HepG2 (cell line): ENCODE data around the gene TSNAXIP1. TPM values are rescaled to one million over a fixed set of nuclear protein-coding genes. Genes with fewer than 3 reads are reported as not detected.

Experiments
- BCLAF1 ChIP-seq: fragments of 450-650 bp; IDR thresholded peaks from 2 replicates; pipeline ENCODE4 v1.6.1; 2017; ENCODE audit warnings: mild to moderate bottlenecking
- CREBL2 ChIP-seq: sonication (generic); formaldehyde crosslinking; IDR thresholded peaks from 2 replicates; pipeline ENCODE4 v1.8.1; 2023; ENCODE audit warnings: missing genetic modification reagents, mild to moderate bottlenecking, borderline replicate concordance
- CREM ChIP-seq, 2 experiments: sonication (generic) in 1 of 2; formaldehyde crosslinking in 1 of 2; IDR thresholded peaks; 2 replicates each; pipeline versions ENCODE4 v1.4.0 to v1.6.1; 2016 to 2020; ENCODE audit warnings: antibody characterized with exemption in 1 of 2, mild to moderate bottlenecking in 1 of 2, missing genetic modification reagents in 1 of 2
- FOXC1 ChIP-seq: sonication (generic); formaldehyde crosslinking; IDR thresholded peaks from 2 replicates; pipeline ENCODE4 v1.8.0; 2022; ENCODE audit warnings: mild to moderate bottlenecking, missing genetic modification reagents, borderline replicate concordance
- HES4 ChIP-seq: sonication (generic); formaldehyde crosslinking; IDR thresholded peaks from 2 replicates; pipeline ENCODE4 v1.9.0; 2021; ENCODE audit warnings: mild to moderate bottlenecking, missing genetic modification reagents, borderline replicate concordance
- HNF1B ChIP-seq: sonication (generic); formaldehyde crosslinking; IDR thresholded peaks from 2 replicates; pipeline ENCODE4 v1.5.1; 2020; ENCODE audit warnings: mild to moderate bottlenecking, moderate library complexity, missing genetic modification reagents
- MAFG ChIP-seq: sonication (generic); formaldehyde crosslinking; IDR thresholded peaks from 2 replicates; pipeline ENCODE4 v1.5.1; 2020; ENCODE audit warnings: mild to moderate bottlenecking, missing genetic modification reagents
- NFATC3 ChIP-seq: sonication (generic); formaldehyde crosslinking; IDR thresholded peaks from 2 replicates; pipeline ENCODE4 v1.5.1; 2020; ENCODE audit warnings: mild to moderate bottlenecking, missing genetic modification reagents
- NFKBIZ ChIP-seq: IDR thresholded peaks from 2 replicates; pipeline ENCODE4 v1.6.1; 2018; ENCODE audit warnings: missing genetic modification reagents, missing compliant biosample characterization
- POGZ ChIP-seq: sonication (generic); formaldehyde crosslinking; IDR thresholded peaks from 2 replicates; pipeline ENCODE4 v1.4.0; 2020; ENCODE audit warnings: mild to moderate bottlenecking, missing genetic modification reagents
- SMARCE1 ChIP-seq: fragments of 450-650 bp; IDR thresholded peaks from 2 replicates; pipeline ENCODE4 v1.6.1; 2017; ENCODE audit warnings: borderline replicate concordance
- SMC3 ChIP-seq: IDR thresholded peaks from 2 replicates; pipeline ENCODE4 v1.6.1; 2011; ENCODE audit warnings: low read length, improper control_type of control experiment
- SOX5 ChIP-seq: IDR thresholded peaks from 2 replicates; pipeline ENCODE4 v1.6.1; 2016; ENCODE audit warnings: borderline replicate concordance
- SYNCRIP ChIP-seq: fragments of 200-400 bp; formaldehyde crosslinking; IDR thresholded peaks from 2 replicates; pipeline ENCODE4 v1.6.1; 2018; ENCODE audit warnings: mild to moderate bottlenecking, low read depth, low read length; ENCODE audit not compliant: insufficient read depth
- TARDBP ChIP-seq: sonication (generic); formaldehyde crosslinking; IDR thresholded peaks from 2 replicates; pipeline ENCODE4 v1.8.0; 2022; ENCODE audit warnings: mild to moderate bottlenecking, missing genetic modification reagents
- TP53 ChIP-seq: sonication (generic); formaldehyde crosslinking; conservative IDR thresholded peaks from 2 replicates; pipeline ENCODE4 v1.4.0; 2020; ENCODE audit warnings: missing genetic modification reagents
- ZBTB21 ChIP-seq: sonication (generic); formaldehyde crosslinking; IDR thresholded peaks from 2 replicates; pipeline ENCODE4 v1.4.0; 2020; ENCODE audit warnings: missing genetic modification reagents
- ZBTB3 ChIP-seq: sonication (generic); formaldehyde crosslinking; IDR thresholded peaks from 2 replicates; pipeline ENCODE4 v1.4.0; 2020; ENCODE audit warnings: low read depth, mild to moderate bottlenecking, moderate library complexity, missing genetic modification reagents, borderline replicate concordance
- ZBTB42 ChIP-seq: sonication (generic); formaldehyde crosslinking; IDR thresholded peaks from 2 replicates; pipeline ENCODE4 v1.5.0; 2020; ENCODE audit warnings: mild to moderate bottlenecking, missing genetic modification reagents
- ZBTB7B ChIP-seq: sonication (generic); formaldehyde crosslinking; IDR thresholded peaks from 2 replicates; pipeline ENCODE4 v1.4.0; 2020; ENCODE audit warnings: missing genetic modification reagents
- ZNF160 ChIP-seq: sonication (generic); formaldehyde crosslinking; IDR thresholded peaks from 2 replicates; pipeline ENCODE4 v1.8.0; 2022; ENCODE audit warnings: mild to moderate bottlenecking, inconsistent platforms, missing genetic modification reagents
- ZNF749 ChIP-seq: sonication (generic); formaldehyde crosslinking; IDR thresholded peaks from 2 replicates; pipeline ENCODE4 v1.8.0; 2022; ENCODE audit warnings: mild to moderate bottlenecking, missing genetic modification reagents, moderate library complexity, borderline replicate concordance
- ZNF841 ChIP-seq: sonication (generic); formaldehyde crosslinking; IDR thresholded peaks from 2 replicates; pipeline ENCODE4 v1.8.1; 2023; ENCODE audit warnings: missing genetic modification reagents, borderline replicate concordance
- ZNF891 ChIP-seq: sonication (generic); formaldehyde crosslinking; IDR thresholded peaks from 2 replicates; pipeline ENCODE4 v1.5.0; 2020; ENCODE audit warnings: mild to moderate bottlenecking, missing genetic modification reagents
- ZSCAN30 ChIP-seq: sonication (generic); formaldehyde crosslinking; IDR thresholded peaks from 2 replicates; pipeline ENCODE4 v1.5.0; 2020; ENCODE audit warnings: mild to moderate bottlenecking, missing genetic modification reagents
- polyA plus RNA-seq, 8 experiments: library from polyadenylated mRNA; depleted of rRNA in 3 of 8; stranded (reverse) in 7 of 8; unstranded in 1 of 8; fragments of >200 nt; fragmentation: Illumina TruSeq in 4 of 8; extraction: Trizol in 4 of 8; gene quantifications; 2 replicates each; pipeline versions ENCODE4 v1.2.1 to v1.2.3, GENCODE V29; 2011 to 2016; ENCODE audit warnings: low read depth in 4 of 8, missing spikeins in 1 of 8, mixed read lengths in 1 of 8; ENCODE audit not compliant: insufficient read depth in 1 of 8
- total RNA-seq, 5 experiments: library from RNA; depleted of rRNA; stranded (reverse); fragments of >200 nt; fragmentation: Illumina TruSeq; extraction: Trizol; gene quantifications; 2 replicates each; pipeline ENCODE4 v1.2.3, GENCODE V29; 2016; ENCODE audit warnings: low read depth in 1 of 5

TSNAXIP1 gene
- total and polyA plus RNA-seq, 2 of the 13 experiments (the other 11 are each of a cell fraction or from before 2014, with no cell fraction given): 0.37 to 0.86 TPM

- TF ChIP-seq CREBL2 (CRISPR knock-in tag) (no peak), ZBTB3 (no peak), FOXC1 (CRISPR knock-in tag) (no peak), ZBTB42 (no peak), ZBTB7B (CRISPR knock-in tag) (no peak), SMC3 (no peak), SYNCRIP (no peak), TP53 (no peak), SOX5 (CRISPR knock-in tag) (no peak), CREM (IDR thresholded peaks at IDR 0.05) (0 out of 2 replicates have a peak, but pooled peaks have one; percentile 33), CREM (CRISPR knock-in tag; IDR thresholded peaks at IDR 0.05) (no peak), ZNF841 (CRISPR knock-in tag) (no peak), MAFG (no peak), BCLAF1 (no peak), NFKBIZ (CRISPR knock-in tag) (no peak), ZNF891 (CRISPR knock-in tag) (no peak), ZNF160 (CRISPR knock-in tag) (no peak), ZNF749 (no peak), HNF1B (CRISPR knock-in tag) (no peak), POGZ (no peak), SMARCE1 (no peak), ZSCAN30 (no peak), TARDBP (0 out of 2 replicates have a peak, but pooled peaks have one; percentile 36), NFATC3 (CRISPR knock-in tag) (no peak), HES4 (0 out of 2 replicates have a peak, but pooled peaks have one; percentile 44), ZBTB21 (CRISPR knock-in tag) (0 out of 2 replicates have a peak, but pooled peaks have one; percentile 19)
Measured at GRCh38 chr16:67804853-67805542, 1.7 kb upstream of the TSNAXIP1 start (continued).
